ENCODE measurements around the gene PPP2R3C. TPM values are rescaled to one million over a fixed set of nuclear protein-coding genes. Genes with fewer than 3 reads are reported as not detected.
A peak's percentile ranks its signal among the peaks of the same experiment; 100 is the strongest.

The PPP2R3C gene
- total RNA-seq, 1 experiment from 2014 or later = 19.6 TPM

- ATAC-seq (peak; percentile 61), DNase-seq (ENCODE audit: low read depth, low spot score) (no peak)
- peak overlapping the region; percentile 82 to 86 for H3K4me3 ChIP-seq (ENCODE audit: low read depth in 2 of 2, low read length in 2 of 2)
- H3K27me3 ChIP-seq (ENCODE audit: control insufficient read depth, insufficient read depth, low read length) = no peaks in the 10 kb centered on the region
- CTCF ChIA-PET = no interaction called here
- H3K4me1 ChIP-seq (ENCODE audit: control insufficient read depth, insufficient read depth, low read length) = peaks cover 4% of the 10 kb centered on the region; the same call in 1 of the 2 replicates
- no peaks in the 10 kb centered on the region for H3K9me3 ChIP-seq (ENCODE audit: control insufficient read depth, insufficient read depth, low read depth, low read length)
- POLR2A ChIA-PET = no interaction called here
- no TSS peak for BruUV-seq (replicated peaks)
- peak overlapping the region; percentile 74 for H3K27ac ChIP-seq (ENCODE audit: low read length)
- in situ Hi-C loops (cut with HindIII; ENCODE audit: low pct_unique_long_range_greater_than_20kb, low sequenced_read_pairs) (no loop called here), intact Hi-C loops (cut with micrococcal nuclease; ENCODE audit: unreplicated experiment) (no loop called here)
- H3K36me3 ChIP-seq (ENCODE audit: control insufficient read depth, insufficient read depth, low read length) = no peaks in the 10 kb centered on the region; the same call in none of the 2 replicates
- TF ChIP-seq POLR2AphosphoS5 (IDR thresholded peaks at IDR 0.05; ENCODE audit: low read depth, low read length) (no peak), SIN3A (IDR thresholded peaks at IDR 0.05; ENCODE audit: borderline replicate concordance, insufficient read depth, low read depth, low read length) (no peak), REST (IDR thresholded peaks at IDR 0.05; ENCODE audit: insufficient read depth in 1 of 2, low read depth in 2 of 2, low read length in 1 of 2) (no peak), CTCF (IDR thresholded peaks at IDR 0.05) (no peak), TCF7L2 (IDR thresholded peaks at IDR 0.05; ENCODE audit: low read depth, low read length) (no peak)
These were observed 74.8 kb downstream of the PPP2R3C start for GRCh38 chr14:35046751-35047536.

- in situ Hi-C loops (cut with HindIII; ENCODE audit: low pct_unique_long_range_greater_than_20kb, low sequenced_read_pairs) = no loop called here
- DNase-seq (ENCODE audit: low read depth, low spot score) (peak; percentile 52), ATAC-seq (peak; percentile 98)
- TF ChIP-seq POLR2AphosphoS5 (IDR thresholded peaks at IDR 0.05; ENCODE audit: low read depth, low read length) (peak; percentile 76), CTCF (IDR thresholded peaks at IDR 0.05) (no peak)
- Histone ChIP-seq H3K27ac (ENCODE audit: low read length) (peak within 1 kb of the TSS; percentile 93), H3K9me3 (ENCODE audit: control insufficient read depth, insufficient read depth, low read depth, low read length) (no peaks in the 10 kb centered on the region), H3K4me3 (ENCODE audit: low read depth in 2 of 2, low read length in 2 of 2) (peak within 1 kb of the TSS; percentile 82 to 86), H3K4me1 (ENCODE audit: control insufficient read depth, insufficient read depth, low read length) (no peaks in the 10 kb centered on the region; the same call in 1 of the 2 replicates), H3K36me3 (ENCODE audit: control insufficient read depth, insufficient read depth, low read length) (no peaks in the 10 kb centered on the region; the same call in none of the 2 replicates), H3K27me3 (ENCODE audit: control insufficient read depth, insufficient read depth, low read length) (no peaks in the 10 kb centered on the region)
- no TSS peak for BruUV-seq (replicated peaks)
- intact Hi-C loops (cut with micrococcal nuclease; ENCODE audit: unreplicated experiment) = no loop called here
- POLR2A ChIA-PET = no interaction called here
- CTCF ChIA-PET = no interaction called here
These were observed 75.6 kb downstream of the PPP2R3C start, which contains the start of gene FAM177A1 for GRCh38 chr14:35046048-35046750. FAM177A1 (plus strand) TSS chr14:35046272; CDS start chr14:35046464, 192 bp downstream.

All from Panc1 (cell line).